Skin epidermis (tissue), 12 donors: ENCODE data around the gene ZFHX3.

ENCODE experiments used
- H3K27ac ChIP-seq, 21 experiments: fragments of 200-600 bp; sonication (generic) in 11 of 21; one replicate each; pipeline ENCODE4 v1.5.0; 2020; ENCODE audit warnings: mild to moderate bottlenecking in 3 of 21, inconsistent platforms in 2 of 21, moderate library complexity in 2 of 21
- H3K4me3 ChIP-seq, 7 experiments: fragments of 200-600 bp; sonication (generic) in 2 of 7; one replicate each; pipeline ENCODE4 v1.5.0; 2020; ENCODE audit warnings: inconsistent platforms in 2 of 7, mild to moderate bottlenecking in 2 of 7, moderate library complexity in 1 of 7

Gene ZFHX3

GRCh38 chr16:73071131-73071940 is 23.4 kb upstream of the ZFHX3 start:
- Histone ChIP-seq H3K4me3 (peak overlapping the region in 1 of 7 experiments; percentile 13), H3K27ac (peak overlapping the region in 3 of 21 experiments; percentile 14 to 60 (median 16))

- Histone ChIP-seq H3K4me3 (no peak overlapping the region), H3K27ac (peak overlapping the region in 7 of 21 experiments; percentile 11 to 90 (median 79))
Observed at GRCh38 chr16:73069581-73070262, 21.8 kb upstream of the ZFHX3 start.

DNA sequence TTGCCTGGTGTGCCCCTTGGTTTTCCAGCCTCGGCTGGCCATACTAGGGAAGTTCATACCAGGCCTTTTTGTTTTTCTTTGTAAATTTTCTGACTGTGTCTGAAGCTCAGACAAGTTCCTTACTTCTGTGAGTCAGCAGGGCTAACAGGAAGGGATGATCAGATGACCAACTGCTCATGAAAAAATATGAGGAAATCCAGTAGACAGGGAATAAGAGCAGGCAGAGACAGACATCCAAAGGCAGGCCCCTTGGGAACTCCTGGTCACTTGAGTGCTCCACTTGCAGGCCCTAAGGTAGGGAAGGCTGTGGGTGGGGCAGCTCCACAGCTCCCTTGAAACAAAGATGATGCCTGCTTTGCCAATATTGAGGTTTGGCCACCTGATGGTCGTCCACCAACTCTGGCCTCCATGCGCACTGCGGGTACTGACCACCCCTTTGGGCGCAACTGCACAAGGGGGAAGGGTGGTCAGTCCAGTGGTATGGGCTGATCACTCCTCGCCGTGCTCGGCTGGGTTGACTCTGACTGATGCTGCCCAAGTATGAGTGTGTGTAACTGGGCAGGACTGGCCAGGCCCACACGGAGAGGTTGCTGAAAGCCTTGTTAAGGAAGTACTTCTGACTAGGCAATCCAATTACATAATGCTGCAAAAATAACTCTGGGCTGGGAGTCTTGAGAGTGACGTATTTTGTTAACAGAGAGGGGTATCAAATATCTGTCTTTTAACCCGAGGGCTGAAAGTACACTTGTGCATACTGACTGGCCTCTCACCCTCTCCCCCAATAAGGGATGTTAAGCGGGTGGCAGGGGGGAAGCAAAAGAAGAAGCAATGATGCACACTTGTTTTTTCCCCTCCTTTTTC is 20.8 kb upstream of the ZFHX3 start:
- no peak overlapping the region for H3K4me3 ChIP-seq
- peak overlapping the region in 17 of 21 experiments; percentile 11 to 90 (median 63) for H3K27ac ChIP-seq

DNA sequence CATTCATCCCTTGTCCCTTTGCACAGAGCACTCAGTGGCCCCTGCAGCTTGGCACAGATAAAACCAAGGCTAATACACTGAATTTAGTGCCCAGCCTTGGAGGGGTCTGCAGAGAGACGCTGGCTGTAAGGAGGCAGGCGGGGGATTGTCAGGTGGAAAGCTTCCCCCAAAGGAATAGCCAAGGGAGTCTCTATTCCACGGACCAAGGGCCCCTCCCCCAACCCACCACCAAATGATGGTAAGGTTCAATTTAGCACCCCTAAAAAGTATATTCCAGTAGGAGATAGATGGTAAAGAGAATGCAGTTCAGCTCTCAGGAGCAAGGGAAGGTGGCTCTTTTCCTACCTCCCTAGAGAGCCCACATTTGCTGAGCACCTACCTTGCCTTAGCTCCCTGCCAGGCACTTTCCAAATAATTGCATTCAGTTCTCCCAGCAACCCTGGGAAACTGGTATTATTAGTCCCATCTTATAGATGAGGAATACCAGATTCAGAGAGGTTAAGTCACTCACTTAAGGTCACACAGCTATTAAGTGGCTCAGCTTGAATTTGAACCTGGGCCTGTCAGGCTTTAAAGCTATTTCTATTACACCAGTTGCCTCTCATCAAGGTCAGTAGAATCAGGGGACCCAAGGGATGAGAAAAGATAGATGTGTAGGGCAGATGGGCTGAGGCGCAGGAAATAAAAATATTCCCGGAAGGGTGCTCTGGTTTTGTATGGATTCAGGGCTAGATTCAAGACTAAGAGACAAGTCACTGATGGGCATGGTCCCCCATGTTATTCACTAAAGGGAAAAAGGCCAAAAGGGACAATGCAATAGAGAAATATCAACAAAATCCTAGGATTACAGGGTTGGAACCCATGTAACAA is 20.0 kb upstream of the ZFHX3 start:
- H3K27ac ChIP-seq, result peak overlapping the region in 14 of 21 experiments; percentile 4 to 90 (median 67)
- no peak overlapping the region for H3K4me3 ChIP-seq

- Histone ChIP-seq H3K27ac (peak overlapping the region in 14 of 21 experiments; percentile 7 to 90 (median 58)), H3K4me3 (peak overlapping the region in 1 of 7 experiments; percentile 1)
Observed at GRCh38 chr16:73066927-73067670, 19.2 kb upstream of the ZFHX3 start.

- peak overlapping the region in 14 of 21 experiments; percentile 6 to 84 (median 48) for H3K27ac ChIP-seq
- H3K4me3 ChIP-seq, result peak overlapping the region in 1 of 7 experiments; percentile 1
Observed at GRCh38 chr16:73066331-73066926, 18.5 kb upstream of the ZFHX3 start.

- H3K27ac ChIP-seq, result peak overlapping the region in 11 of 21 experiments; percentile 8 to 84 (median 57)
- H3K4me3 ChIP-seq, result peak overlapping the region in 1 of 7 experiments; percentile 1
Observed at GRCh38 chr16:73065632-73066330, 17.9 kb upstream of the ZFHX3 start.

GRCh38 chr16:73064994-73065545 is 17.1 kb upstream of the ZFHX3 start:
- Histone ChIP-seq H3K4me3 (peak overlapping the region in 3 of 7 experiments; percentile 3 to 9 (median 6)), H3K27ac (peak overlapping the region in 6 of 21 experiments; percentile 1 to 67 (median 26))

DNA sequence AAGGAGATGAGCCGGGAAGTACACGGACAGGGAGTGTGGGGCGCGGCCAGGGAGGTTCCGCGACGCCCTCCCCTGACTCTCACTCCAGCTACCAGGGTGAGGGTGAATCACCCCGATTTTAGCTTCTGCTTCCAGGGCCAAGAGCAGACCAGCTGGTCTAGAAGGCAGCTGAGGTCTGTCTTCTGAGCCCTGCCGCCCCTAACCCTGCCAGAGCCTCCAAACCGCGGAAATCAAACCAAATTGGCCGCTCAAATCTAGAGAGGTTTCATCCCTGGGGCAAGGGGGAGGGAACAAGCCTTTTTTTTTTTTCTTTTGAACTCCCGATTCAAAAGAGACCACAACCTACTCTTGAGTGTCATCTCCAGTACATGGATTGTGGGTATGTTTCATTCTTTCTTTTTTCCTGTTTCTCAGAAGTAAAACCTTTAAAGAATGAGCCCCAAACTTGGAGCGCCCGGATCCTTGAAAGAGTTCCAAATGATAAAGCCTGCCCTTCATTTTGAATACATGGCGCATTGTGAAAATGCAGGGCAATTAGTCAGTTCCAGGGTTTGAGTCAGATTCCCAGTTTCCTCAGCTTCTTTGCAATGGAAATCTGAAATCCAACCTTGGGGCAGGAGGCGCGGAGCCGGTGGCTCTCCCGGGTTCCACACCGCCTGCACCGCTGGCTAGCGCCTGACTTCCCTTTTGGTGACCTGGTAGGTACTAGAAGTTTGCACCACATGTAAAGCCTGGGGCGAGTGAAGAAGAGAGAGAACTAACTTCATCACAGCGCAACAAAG is 16.5 kb upstream of the ZFHX3 start:
- H3K27ac ChIP-seq, result peak overlapping the region in 9 of 21 experiments; percentile 1 to 67 (median 31)
- peak overlapping the region in 3 of 7 experiments; percentile 3 to 9 (median 6) for H3K4me3 ChIP-seq

DNA sequence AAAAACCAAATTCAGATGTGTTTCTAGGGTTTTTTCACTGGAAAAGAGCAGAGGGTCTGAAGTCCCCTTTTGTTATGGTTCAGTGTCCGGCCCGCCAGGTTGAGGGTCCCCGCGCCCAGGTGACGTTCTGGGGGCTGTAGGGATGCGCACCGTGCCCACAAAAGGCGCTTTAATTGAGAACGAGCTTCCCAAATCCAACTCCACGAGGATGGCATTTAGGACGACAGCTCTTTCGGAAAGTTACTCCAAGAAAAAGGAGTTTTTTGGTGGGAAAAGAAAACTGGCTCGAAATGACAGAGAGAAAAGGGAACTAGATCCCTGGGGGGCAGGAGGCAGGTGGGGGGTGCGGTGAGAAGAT is 15.9 kb upstream of the ZFHX3 start:
- Histone ChIP-seq H3K27ac (peak overlapping the region in 7 of 21 experiments; percentile 4 to 67 (median 31)), H3K4me3 (no peak overlapping the region)

- peak overlapping the region in 1 of 7 experiments; percentile 5 for H3K4me3 ChIP-seq
- peak overlapping the region in 2 of 21 experiments; percentile 31 to 67 for H3K27ac ChIP-seq
Observed at GRCh38 chr16:73062743-73063733, 15.1 kb upstream of the ZFHX3 start.

- no peak overlapping the region for H3K27ac ChIP-seq
- H3K4me3 ChIP-seq, result no peak overlapping the region
Observed at GRCh38 chr16:73062001-73062616, 14.2 kb upstream of the ZFHX3 start.

DNA sequence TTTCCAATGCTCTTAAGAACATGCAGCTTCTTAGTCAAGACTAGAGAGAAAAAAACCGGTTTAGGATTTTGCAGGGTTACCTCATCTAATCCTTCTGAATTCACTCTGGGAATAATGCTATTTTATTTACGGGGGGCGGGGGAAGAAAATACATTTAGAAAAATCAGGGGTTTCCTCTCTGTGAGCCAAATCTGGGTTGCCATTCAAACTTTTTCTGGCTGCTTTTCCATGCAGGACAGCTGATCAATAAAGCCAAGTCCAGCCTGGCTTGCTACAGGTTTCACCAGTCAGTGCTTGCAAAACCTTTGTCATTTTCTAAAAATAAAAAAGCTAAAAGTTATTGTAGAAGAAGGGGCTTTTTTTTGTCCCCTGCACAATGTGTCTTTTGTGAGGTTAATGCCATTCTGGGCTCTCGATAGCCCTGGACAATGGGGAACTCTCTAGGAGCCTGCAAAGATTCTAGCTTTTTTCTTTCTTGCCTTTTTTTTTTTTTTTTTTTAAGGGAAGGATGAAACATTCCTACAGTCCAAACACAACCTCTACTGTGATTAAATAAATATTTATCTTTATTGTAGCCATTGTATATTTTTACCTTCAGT is 13.1 kb upstream of the ZFHX3 start:
- H3K27ac ChIP-seq, result no peak overlapping the region
- H3K4me3 ChIP-seq, result no peak overlapping the region
